Endothelial cell of umbilical vein (primary cell): ENCODE measurements around the gene OLFM1. TPM values are rescaled to one million over a fixed set of nuclear protein-coding genes. Genes with fewer than 3 reads are reported as not detected.

ENCODE experiments used
- BruUV-seq: library from RNA; stranded (reverse); fragments of 400-500 nt; replicated peaks from 2 replicates; lab custom pipeline; 2021; lab: Mats Ljungman, UMichigan
- CTCF ChIA-PET: fragments of 300-600, 350-600 bp; sonication (Branson Sonifier 250); formaldehyde crosslinking; loops from one replicate; lab custom pipeline; 2021; ENCODE audit warnings: antibody characterized with exemption, inconsistent platforms; lab: Charles Lee
- POLR2A ChIA-PET: fragments of 300-600, 350-600 bp; sonication (Branson Sonifier 250); formaldehyde crosslinking; loops from one replicate; lab custom pipeline; 2021; ENCODE audit warnings: antibody characterized with exemption, inconsistent platforms; lab: Charles Lee
- DNase-seq: peaks from one replicate; pipeline ENCODE4 v3.0.0-alpha.2; 2011; ENCODE audit warnings: low read depth, low spot score
- FAIRE-seq: peaks from 2 replicates; lab custom pipeline; 2011; peaks lifted over from hg19 to GRCh38; lab: Jason Lieb, UNC
- H2AFZ ChIP-seq: 2 replicates; pipeline ENCODE4 v1.6.0; 2012; ENCODE audit warnings: low read depth, low read length, control low read depth, inconsistent platforms
- H3K27ac ChIP-seq: 2 replicates; pipeline ENCODE4 v1.5.1; 2011; ENCODE audit warnings: low read depth, mild to moderate bottlenecking, control low read depth, low read length, moderate library complexity; ENCODE audit not compliant: insufficient read depth
- H3K27me3 ChIP-seq, 2 experiments: 2 replicates each; pipeline versions ENCODE4 v1.6.0 to v1.6.1; 2011; ENCODE audit warnings: low read length in 2 of 2, mixed read lengths in 1 of 2; ENCODE audit not compliant: control insufficient read depth in 2 of 2, insufficient read depth in 2 of 2
- H3K36me3 ChIP-seq, 2 experiments: 2 replicates in 1 of 2; 3 replicates in 1 of 2; pipeline ENCODE4 v1.5.1; 2011; ENCODE audit warnings: low read length in 2 of 2, mild to moderate bottlenecking in 1 of 2, moderate library complexity in 1 of 2; ENCODE audit not compliant: control insufficient read depth in 2 of 2, insufficient read depth in 2 of 2; ENCODE audit errors: extremely low read depth in 1 of 2
- H3K4me1 ChIP-seq: 3 replicates; pipeline ENCODE4 v1.5.1; 2011; ENCODE audit warnings: mild to moderate bottlenecking, low read length; ENCODE audit not compliant: control insufficient read depth, insufficient read depth; ENCODE audit errors: extremely low read depth
- H3K4me2 ChIP-seq: 2 replicates; pipeline ENCODE4 v1.6.1; 2011; ENCODE audit warnings: low read length, control low read depth, mixed read lengths; ENCODE audit not compliant: insufficient read depth
- H3K4me3 ChIP-seq, 3 experiments: fragments of 200-600 bp in 1 of 3; sonication (generic), shearing (Covaris generic) in 1 of 3; replicated peaks in 1 of 3; 2 replicates each; pipeline ENCODE4 v1.5.1; 2011 to 2016; ENCODE audit warnings: control low read depth in 3 of 3, low read length in 3 of 3, mild to moderate bottlenecking in 2 of 3, inconsistent platforms in 1 of 3, low read depth in 1 of 3, moderate library complexity in 1 of 3; ENCODE audit not compliant: insufficient read depth in 1 of 3
- H3K79me2 ChIP-seq: 2 replicates; pipeline ENCODE4 v1.6.0; 2012; ENCODE audit warnings: low read length, inconsistent platforms; ENCODE audit not compliant: control insufficient read depth, insufficient read depth
- H3K9ac ChIP-seq: replicated peaks from 2 replicates; pipeline ENCODE3; 2011; ENCODE audit warnings: low read length, control low read depth; ENCODE audit not compliant: insufficient read depth; ENCODE audit errors: extremely low read depth
- H3K9me1 ChIP-seq: replicated peaks from 3 replicates; pipeline ENCODE4 v1.6.0; 2011; ENCODE audit warnings: mild to moderate bottlenecking, low read length; ENCODE audit not compliant: control insufficient read depth, insufficient read depth; ENCODE audit errors: extremely low read depth
- H3K9me3 ChIP-seq: replicated peaks from 2 replicates; pipeline ENCODE4 v1.5.1; 2012; ENCODE audit warnings: low read length, inconsistent platforms; ENCODE audit not compliant: control insufficient read depth, insufficient read depth
- H4K20me1 ChIP-seq: replicated peaks from 2 replicates; pipeline ENCODE3; 2011; ENCODE audit warnings: mild to moderate bottlenecking, low read length; ENCODE audit not compliant: control insufficient read depth, insufficient read depth; ENCODE audit errors: extremely low read depth
- EZH2 ChIP-seq: IDR thresholded peaks from 2 replicates; pipeline ENCODE4 v1.6.1; 2012; ENCODE audit warnings: borderline replicate concordance, low read depth, mild to moderate bottlenecking, moderate library complexity, low read length, inconsistent platforms; ENCODE audit not compliant: severe bottlenecking
- FOS ChIP-seq: IDR thresholded peaks from 2 replicates; pipeline ENCODE4 v1.6.1; 2011; ENCODE audit warnings: mild to moderate bottlenecking, low read length, moderate library complexity, borderline replicate concordance; ENCODE audit not compliant: insufficient read depth
- GATA2 ChIP-seq: IDR thresholded peaks from 2 replicates; pipeline ENCODE4 v1.7.0; 2011; ENCODE audit warnings: low read depth, mild to moderate bottlenecking, moderate library complexity, mixed read lengths, low read length; ENCODE audit not compliant: insufficient read length, insufficient read depth
- JUN ChIP-seq: IDR thresholded peaks from 2 replicates; pipeline ENCODE4 v1.6.1; 2011; ENCODE audit warnings: borderline replicate concordance, low read depth; ENCODE audit not compliant: insufficient read length, insufficient read depth
- MYC ChIP-seq: IDR thresholded peaks from one replicate; pipeline ENCODE4 v1.6.1; 2011; ENCODE audit warnings: mild to moderate bottlenecking, low read depth, low read length
- POLR2A ChIP-seq: IDR thresholded peaks from 2 replicates; pipeline ENCODE4 v1.6.1; 2012; ENCODE audit warnings: low read depth, mild to moderate bottlenecking, control low read depth, low read length
- POLR2AphosphoS5 ChIP-seq: IDR thresholded peaks from 2 replicates; pipeline ENCODE4 v1.6.1; 2012; ENCODE audit warnings: low read depth, mild to moderate bottlenecking, control low read depth, low read length, moderate library complexity; ENCODE audit not compliant: insufficient read depth
- dilution Hi-C: fragments of 300-500 bp; cut with MboI; formaldehyde crosslinking; loops from one replicate; pipeline ENCODE4 v1.15.0; 2019; ENCODE audit warnings: low sequenced_read_pairs; ENCODE audit not compliant: extremely low pct_ligation_motif_present
- intact Hi-C: fragments of 100-400 bp; cut with micrococcal nuclease; formaldehyde crosslinking; loops from one replicate; pipeline ENCODE4 v1.10.0; 2022
- polyA plus RNA-seq, 4 experiments: library from polyadenylated mRNA; depleted of rRNA in 3 of 4; stranded (reverse) in 3 of 4; unstranded in 1 of 4; fragments of >200 nt; gene quantifications; 2 replicates each; pipeline versions ENCODE4 v1.2.1 to v1.2.3, GENCODE V29; 2011 to 2012; ENCODE audit warnings: missing spikeins in 1 of 4
- total RNA-seq: library from RNA; stranded (reverse); gene quantifications from 2 replicates; pipeline ENCODE4 v1.2.3, GENCODE V29; 2021
- TF ChIP-seq, protein P1 (sequence below): IDR thresholded peaks from 2 replicates; pipeline ENCODE4 v1.6.1; 2011; ENCODE audit not compliant: insufficient read depth, insufficient read length
- TF ChIP-seq, protein P2 (sequence below), 2 donors: IDR thresholded peaks; 1 replicate in 1 of 2; 2 replicates in 1 of 2; pipeline ENCODE4 v1.5.1; 2011; ENCODE audit warnings: low read length in 2 of 2, mild to moderate bottlenecking in 2 of 2, moderate library complexity in 2 of 2, control low read depth in 1 of 2, inconsistent platforms in 1 of 2, low read depth in 1 of 2; ENCODE audit not compliant: insufficient read depth in 1 of 2; ENCODE audit errors: extremely low read depth in 1 of 2

Gene OLFM1
- total and polyA plus RNA-seq, 2 donors (not counting 3 experiments of a cell fraction or from before 2014, with no cell fraction given): 0.07 to 0.95 TPM

DNA sequence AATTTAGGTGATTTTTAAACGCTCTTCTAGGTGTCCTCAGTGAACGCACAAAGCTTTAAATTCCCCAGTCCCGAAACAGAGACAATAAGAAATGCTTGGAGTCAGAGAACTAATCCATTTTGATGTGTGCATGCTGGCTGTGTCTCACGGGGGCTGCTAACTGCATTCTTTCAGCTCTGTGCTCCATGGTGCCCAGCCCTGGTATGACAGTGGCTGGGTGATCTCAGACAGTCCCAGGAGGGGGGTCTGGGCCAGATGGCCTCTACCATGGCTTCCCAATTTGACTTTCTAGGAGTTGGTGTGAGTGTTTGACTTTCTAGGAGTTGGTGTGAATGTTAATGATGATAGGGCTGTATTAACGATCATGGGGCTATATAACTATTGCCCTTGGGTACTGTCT is 12.1 kb downstream of the OLFM1 start:
- FAIRE-seq: no peak
- intact Hi-C loops: no loop called here
- Histone ChIP-seq H3K27ac (no peak overlapping the region), H3K79me2 (no peaks in the 10 kb centered on the region), H3K36me3 (no peaks in the 10 kb centered on the region), H4K20me1 (no peaks in the 10 kb centered on the region), H3K4me2 (no peak overlapping the region), H3K4me1 (no peaks in the 10 kb centered on the region), H3K4me3 (no peak overlapping the region), H3K9me1 (no peaks in the 10 kb centered on the region), H3K27me3 (no peaks in the 10 kb centered on the region), H2AFZ (no peak overlapping the region), H3K9me3 (no peaks in the 10 kb centered on the region), H3K9ac (no peak overlapping the region)
- POLR2A ChIA-PET: no interaction called here
- no TSS peak for BruUV-seq
- TF ChIP-seq GATA2: no peak
- TF ChIP-seq EZH2: no peak
- TF ChIP-seq POLR2AphosphoS5: no peak
- TF ChIP-seq, protein P1, sequence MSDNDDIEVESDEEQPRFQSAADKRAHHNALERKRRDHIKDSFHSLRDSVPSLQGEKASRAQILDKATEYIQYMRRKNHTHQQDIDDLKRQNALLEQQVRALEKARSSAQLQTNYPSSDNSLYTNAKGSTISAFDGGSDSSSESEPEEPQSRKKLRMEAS: no peak
- no peak for TF ChIP-seq MYC
- TF ChIP-seq FOS: no peak
- TF ChIP-seq, protein P2, sequence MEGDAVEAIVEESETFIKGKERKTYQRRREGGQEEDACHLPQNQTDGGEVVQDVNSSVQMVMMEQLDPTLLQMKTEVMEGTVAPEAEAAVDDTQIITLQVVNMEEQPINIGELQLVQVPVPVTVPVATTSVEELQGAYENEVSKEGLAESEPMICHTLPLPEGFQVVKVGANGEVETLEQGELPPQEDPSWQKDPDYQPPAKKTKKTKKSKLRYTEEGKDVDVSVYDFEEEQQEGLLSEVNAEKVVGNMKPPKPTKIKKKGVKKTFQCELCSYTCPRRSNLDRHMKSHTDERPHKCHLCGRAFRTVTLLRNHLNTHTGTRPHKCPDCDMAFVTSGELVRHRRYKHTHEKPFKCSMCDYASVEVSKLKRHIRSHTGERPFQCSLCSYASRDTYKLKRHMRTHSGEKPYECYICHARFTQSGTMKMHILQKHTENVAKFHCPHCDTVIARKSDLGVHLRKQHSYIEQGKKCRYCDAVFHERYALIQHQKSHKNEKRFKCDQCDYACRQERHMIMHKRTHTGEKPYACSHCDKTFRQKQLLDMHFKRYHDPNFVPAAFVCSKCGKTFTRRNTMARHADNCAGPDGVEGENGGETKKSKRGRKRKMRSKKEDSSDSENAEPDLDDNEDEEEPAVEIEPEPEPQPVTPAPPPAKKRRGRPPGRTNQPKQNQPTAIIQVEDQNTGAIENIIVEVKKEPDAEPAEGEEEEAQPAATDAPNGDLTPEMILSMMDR (IDR thresholded peaks at IDR 0.05; ENCODE audit: extremely low read depth in 1 of 2, insufficient read depth in 1 of 2, low read depth in 1 of 2, low read length in 2 of 2): no peak
- TF ChIP-seq JUN: no peak
- no peak for TF ChIP-seq POLR2A
- no peak for DNase-seq
- CTCF ChIA-PET: no interaction called here
- dilution Hi-C loops: no loop called here
